HepG2 (cell line): Measurements from ENCODE around the gene ZNF277. TPM values are rescaled to one million over a fixed set of nuclear protein-coding genes. Genes with fewer than 3 reads are reported as not detected.

Experiments used
- ATAC-seq: fragments of 200-7000 bp; cut with Tn5 transposase; 3 replicates; pipeline ENCODE4 v1.9.1; 2020; ENCODE audit warnings: mild to moderate bottlenecking, moderate library complexity
- BruUV-seq: library from RNA; stranded (reverse); fragments of 400-500 nt; replicated peaks from 2 replicates; lab custom pipeline; 2021; lab: Mats Ljungman, UMichigan
- CTCF ChIA-PET: fragments of 300-600 bp; formaldehyde crosslinking; extraction: SDS; loops from one replicate; lab custom pipeline; 2021; ENCODE audit warnings: low total read pairs, inconsistent platforms, low intra/inter-chr PET ratio; lab: Yijun Ruan, JAX
- POLR2A ChIA-PET: fragments of 350-600 bp; sonication (Branson Sonifier 250); formaldehyde crosslinking; loops from one replicate; lab custom pipeline; 2020; ENCODE audit warnings: antibody characterized with exemption, inconsistent platforms; lab: Yijun Ruan, JAX
- DNase-seq: peaks from one replicate; pipeline ENCODE4 v3.0.0-alpha.2; 2015; ENCODE audit warnings: low spot score
- FAIRE-seq: peaks from 3 replicates; lab custom pipeline; 2011; peaks lifted over from hg19 to GRCh38; lab: Jason Lieb, UNC
- H2AFZ ChIP-seq: one replicate; pipeline ENCODE4 v1.6.1; 2011; ENCODE audit warnings: low read length, inconsistent platforms
- H3K27ac ChIP-seq: fragments of 300-600 bp; 3 replicates; pipeline ENCODE4 v1.8.0; 2011; ENCODE audit warnings: mixed run types, mild to moderate bottlenecking, mixed read lengths, low read length, inconsistent platforms; ENCODE audit not compliant: insufficient read depth; ENCODE audit errors: extremely low read length
- H3K27me3 ChIP-seq, 2 experiments: fragments of 200-600 bp in 1 of 2; 2 replicates in 1 of 2; 3 replicates in 1 of 2; pipeline versions ENCODE4 v1.6.0 to v1.8.0; 2011; ENCODE audit warnings: low read length in 2 of 2, mild to moderate bottlenecking in 2 of 2, moderate library complexity in 2 of 2, inconsistent platforms in 1 of 2; ENCODE audit not compliant: insufficient read depth in 2 of 2, control insufficient read depth in 1 of 2
- H3K36me3 ChIP-seq, 2 experiments: fragments of 200-600 bp in 1 of 2; replicated peaks in 1 of 2; 2 replicates in 1 of 2; 3 replicates in 1 of 2; pipeline versions ENCODE4 v1.5.1 to v1.8.0; 2011; ENCODE audit warnings: low read length in 2 of 2, inconsistent platforms in 1 of 2; ENCODE audit not compliant: insufficient read depth in 2 of 2, control insufficient read depth in 1 of 2
- H3K4me1 ChIP-seq: 2 replicates; pipeline ENCODE4 v1.5.1; 2012; ENCODE audit warnings: low read length, inconsistent platforms; ENCODE audit not compliant: insufficient read depth
- H3K4me2 ChIP-seq: 2 replicates; pipeline ENCODE4 v1.6.0; 2011; ENCODE audit warnings: low read depth, low read length, inconsistent platforms
- H3K4me3 ChIP-seq, 3 experiments: fragments of 200-600 bp in 1 of 3; sonication (generic), shearing (Covaris generic) in 1 of 3; replicated peaks in 1 of 3; 2 replicates each; pipeline ENCODE4 v1.5.1; 2011 to 2016; ENCODE audit warnings: low read length in 3 of 3, inconsistent platforms in 2 of 3, low read depth in 2 of 3, mild to moderate bottlenecking in 2 of 3, control low read depth in 1 of 3, mixed read lengths in 1 of 3; ENCODE audit not compliant: insufficient read depth in 1 of 3
- H3K79me2 ChIP-seq: one replicate; pipeline ENCODE4 v1.6.1; 2011; ENCODE audit warnings: low read length, inconsistent platforms; ENCODE audit not compliant: insufficient read depth
- H3K9ac ChIP-seq: 2 replicates; pipeline ENCODE4 v1.6.0; 2011; ENCODE audit warnings: mild to moderate bottlenecking, low read depth, low read length, inconsistent platforms; ENCODE audit not compliant: insufficient read depth
- H3K9me3 ChIP-seq: 2 replicates; pipeline ENCODE4 v1.5.1; 2012; ENCODE audit warnings: mild to moderate bottlenecking, low read length
- H4K20me1 ChIP-seq: 2 replicates; pipeline ENCODE4 v1.6.0; 2011; ENCODE audit warnings: inconsistent platforms, mild to moderate bottlenecking, low read length, moderate library complexity; ENCODE audit not compliant: insufficient read depth
- ARHGAP35 ChIP-seq: sonication (generic); formaldehyde crosslinking; IDR thresholded peaks from 2 replicates; pipeline ENCODE4 v1.9.0; 2022; ENCODE audit warnings: mild to moderate bottlenecking, inconsistent platforms, moderate library complexity, missing genetic modification reagents, borderline replicate concordance
- ATM ChIP-seq: fragments of 450-650 bp; IDR thresholded peaks from 2 replicates; pipeline ENCODE4 v1.7.1; 2017; ENCODE audit warnings: mild to moderate bottlenecking, borderline replicate concordance
- EP300 ChIP-seq, 3 experiments: sonication (generic) in 1 of 3; formaldehyde crosslinking in 1 of 3; IDR thresholded peaks; 2 replicates each; pipeline versions ENCODE4 v1.5.1 to v1.6.1; 2011 to 2020; ENCODE audit warnings: low read depth in 2 of 3, low read length in 2 of 3, borderline replicate concordance in 1 of 3, improper control_type of control experiment in 1 of 3, mild to moderate bottlenecking in 1 of 3, missing genetic modification reagents in 1 of 3, moderate library complexity in 1 of 3
- MYNN ChIP-seq: sonication (generic); formaldehyde crosslinking; IDR thresholded peaks from 2 replicates; pipeline ENCODE4 v1.4.0; 2020; ENCODE audit warnings: mild to moderate bottlenecking, low read depth, missing genetic modification reagents
- RFXAP ChIP-seq: sonication (generic); formaldehyde crosslinking; IDR thresholded peaks from 2 replicates; pipeline ENCODE4 v1.4.0; 2020; ENCODE audit warnings: missing genetic modification reagents, borderline replicate concordance
- SETDB1 ChIP-seq: sonication (generic); formaldehyde crosslinking; IDR thresholded peaks from 2 replicates; pipeline ENCODE4 v1.5.1; 2020; ENCODE audit warnings: missing genetic modification reagents, mild to moderate bottlenecking, borderline replicate concordance
- SP4 ChIP-seq: sonication (generic); formaldehyde crosslinking; IDR thresholded peaks from 2 replicates; pipeline ENCODE4 v1.8.1; 2023; ENCODE audit warnings: mild to moderate bottlenecking, missing genetic modification reagents
- ZFY ChIP-seq: sonication (generic); formaldehyde crosslinking; IDR thresholded peaks from 2 replicates; pipeline ENCODE4 v1.4.0; 2020; ENCODE audit warnings: missing genetic modification reagents
- ZNF839 ChIP-seq: sonication (generic); formaldehyde crosslinking; IDR thresholded peaks from 2 replicates; pipeline ENCODE4 v1.4.0; 2020; ENCODE audit warnings: missing genetic modification reagents, mild to moderate bottlenecking, borderline replicate concordance
- WGBS: methylation state at CpG from one replicate; pipeline ENCODE4 v1.1.6; 2017; ENCODE audit warnings: low lambda C conversion rate; 5-methylcytosine and 5-hydroxymethylcytosine counted together
- in situ Hi-C: cut with HindIII; loops from 2 replicates; pipeline ENCODE4 v1.10.0; 2017; ENCODE audit warnings: low pct_unique_long_range_greater_than_20kb; ENCODE audit not compliant: extremely low pct_ligation_motif_present
- intact Hi-C: fragments of 100-400 bp; cut with micrococcal nuclease; formaldehyde crosslinking; loops from one replicate; pipeline ENCODE4 v1.10.0; 2022; ENCODE audit not compliant: unreplicated experiment
- polyA plus RNA-seq, 8 experiments: library from polyadenylated mRNA; depleted of rRNA in 3 of 8; stranded (reverse) in 7 of 8; unstranded in 1 of 8; fragments of >200 nt; fragmentation: Illumina TruSeq in 4 of 8; extraction: Trizol in 4 of 8; gene quantifications; 2 replicates each; pipeline versions ENCODE4 v1.2.1 to v1.2.3, GENCODE V29; 2011 to 2016; ENCODE audit warnings: low read depth in 4 of 8, missing spikeins in 1 of 8, mixed read lengths in 1 of 8; ENCODE audit not compliant: insufficient read depth in 1 of 8
- total RNA-seq, 5 experiments: library from RNA; depleted of rRNA; stranded (reverse); fragments of >200 nt; fragmentation: Illumina TruSeq; extraction: Trizol; gene quantifications; 2 replicates each; pipeline ENCODE4 v1.2.3, GENCODE V29; 2016; ENCODE audit warnings: low read depth in 1 of 5
- TF ChIP-seq, protein P1 (sequence below): IDR thresholded peaks from 2 replicates; pipeline ENCODE4 v1.6.1; 2016
- TF ChIP-seq, protein P2 (sequence below): sonication (generic); formaldehyde crosslinking; IDR thresholded peaks from 2 replicates; pipeline ENCODE4 v1.4.0; 2020; ENCODE audit warnings: mild to moderate bottlenecking, missing genetic modification reagents, borderline replicate concordance
- TF ChIP-seq, protein P3 (sequence below): sonication (generic); formaldehyde crosslinking; IDR thresholded peaks from 2 replicates; pipeline ENCODE4 v1.8.0; 2022; ENCODE audit warnings: missing genetic modification reagents, mild to moderate bottlenecking, moderate library complexity, borderline replicate concordance
- TF ChIP-seq, protein P4 (sequence below): sonication (generic); formaldehyde crosslinking; IDR thresholded peaks from 2 replicates; pipeline ENCODE4 v1.5.0; 2020; ENCODE audit warnings: missing genetic modification reagents
- TF ChIP-seq, protein P5 (sequence below): sonication (generic); formaldehyde crosslinking; IDR thresholded peaks from 2 replicates; pipeline ENCODE4 v1.8.1; 2023; ENCODE audit warnings: mild to moderate bottlenecking, missing genetic modification reagents
- TF ChIP-seq, protein P6 (sequence below): sonication (generic); formaldehyde crosslinking; IDR thresholded peaks from 2 replicates; pipeline ENCODE4 v1.5.1; 2020; ENCODE audit warnings: mild to moderate bottlenecking, missing genetic modification reagents

ZNF277 gene
- total and polyA plus RNA-seq, 2 of the 13 experiments (the other 11 are each of a cell fraction or from before 2014, with no cell fraction given) = 29.1 to 30.1 TPM

DNA sequence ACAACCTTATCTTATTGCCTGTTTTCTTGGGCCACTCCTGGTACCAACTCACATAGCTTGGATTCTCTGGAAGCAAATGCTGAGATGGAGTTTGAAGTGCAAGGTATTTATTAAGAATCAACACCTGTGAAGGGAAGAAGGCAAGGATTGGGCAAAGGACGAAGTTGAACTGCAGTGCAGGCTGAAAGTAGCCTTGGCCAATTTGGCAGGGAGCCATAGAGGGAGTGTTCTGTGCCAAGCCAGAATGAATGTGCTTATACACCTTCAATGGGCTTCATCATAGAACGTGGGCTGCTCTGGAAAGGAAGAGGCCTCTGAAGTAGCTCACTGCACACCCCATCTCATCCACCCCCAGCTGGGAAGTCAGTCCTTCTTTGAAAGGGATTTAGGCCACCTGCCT, 163.9 kb downstream of the ZNF277 start:
- FAIRE-seq (no peak), ATAC-seq (no peak), DNase-seq (no peak)
- Histone ChIP-seq H3K4me1 (no peaks in the 10 kb centered on the region), H2AFZ (no peak overlapping the region), H3K27ac (no peak overlapping the region), H3K9ac (no peak overlapping the region), H3K9me3 (no peaks in the 10 kb centered on the region), H3K79me2 (no peaks in the 10 kb centered on the region), H3K4me2 (no peak overlapping the region), H4K20me1 (no peaks in the 10 kb centered on the region), H3K36me3 (no peaks in the 10 kb centered on the region), H3K4me3 (no peak overlapping the region), H3K27me3 (no peaks in the 10 kb centered on the region)
- in situ Hi-C loops (no loop called here), intact Hi-C loops (no loop called here)
- ChIA-PET CTCF (no interaction called here), POLR2A (no interaction called here)
- no TSS peak for BruUV-seq
- 0% methylated on average over 2 of the region's 2 CpGs for WGBS
- TF ChIP-seq, protein P1, sequence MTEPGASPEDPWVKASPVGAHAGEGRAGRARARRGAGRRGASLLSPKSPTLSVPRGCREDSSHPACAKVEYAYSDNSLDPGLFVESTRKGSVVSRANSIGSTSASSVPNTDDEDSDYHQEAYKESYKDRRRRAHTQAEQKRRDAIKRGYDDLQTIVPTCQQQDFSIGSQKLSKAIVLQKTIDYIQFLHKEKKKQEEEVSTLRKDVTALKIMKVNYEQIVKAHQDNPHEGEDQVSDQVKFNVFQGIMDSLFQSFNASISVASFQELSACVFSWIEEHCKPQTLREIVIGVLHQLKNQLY (CRISPR knock-in tag) = no peak
- TF ChIP-seq RFXAP (no peak), SP4 (CRISPR knock-in tag) (no peak), SETDB1 (CRISPR knock-in tag) (no peak), MYNN (CRISPR knock-in tag) (no peak), ZFY (CRISPR knock-in tag) (no peak), ATM (no peak), ARHGAP35 (CRISPR knock-in tag) (no peak), ZNF839 (CRISPR knock-in tag) (no peak), EP300 (IDR thresholded peaks at IDR 0.05; ENCODE audit: low read depth in 2 of 2, low read length in 2 of 2) (no peak), EP300 (CRISPR knock-in tag; IDR thresholded peaks at IDR 0.05; ENCODE audit: borderline replicate concordance) (no peak)
- TF ChIP-seq, protein P2, sequence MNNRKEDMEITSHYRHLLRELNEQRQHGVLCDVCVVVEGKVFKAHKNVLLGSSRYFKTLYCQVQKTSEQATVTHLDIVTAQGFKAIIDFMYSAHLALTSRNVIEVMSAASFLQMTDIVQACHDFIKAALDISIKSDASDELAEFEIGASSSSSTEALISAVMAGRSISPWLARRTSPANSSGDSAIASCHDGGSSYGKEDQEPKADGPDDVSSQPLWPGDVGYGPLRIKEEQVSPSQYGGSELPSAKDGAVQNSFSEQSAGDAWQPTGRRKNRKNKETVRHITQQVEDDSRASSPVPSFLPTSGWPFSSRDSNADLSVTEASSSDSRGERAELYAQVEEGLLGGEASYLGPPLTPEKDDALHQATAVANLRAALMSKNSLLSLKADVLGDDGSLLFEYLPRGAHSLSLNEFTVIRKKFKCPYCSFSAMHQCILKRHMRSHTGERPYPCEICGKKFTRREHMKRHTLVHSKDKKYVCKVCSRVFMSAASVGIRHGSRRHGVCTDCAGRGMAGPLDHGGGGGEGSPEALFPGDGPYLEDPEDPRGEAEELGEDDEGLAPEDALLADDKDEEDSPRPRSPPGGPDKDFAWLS (CRISPR knock-in tag) = no peak
- TF ChIP-seq, protein P3, sequence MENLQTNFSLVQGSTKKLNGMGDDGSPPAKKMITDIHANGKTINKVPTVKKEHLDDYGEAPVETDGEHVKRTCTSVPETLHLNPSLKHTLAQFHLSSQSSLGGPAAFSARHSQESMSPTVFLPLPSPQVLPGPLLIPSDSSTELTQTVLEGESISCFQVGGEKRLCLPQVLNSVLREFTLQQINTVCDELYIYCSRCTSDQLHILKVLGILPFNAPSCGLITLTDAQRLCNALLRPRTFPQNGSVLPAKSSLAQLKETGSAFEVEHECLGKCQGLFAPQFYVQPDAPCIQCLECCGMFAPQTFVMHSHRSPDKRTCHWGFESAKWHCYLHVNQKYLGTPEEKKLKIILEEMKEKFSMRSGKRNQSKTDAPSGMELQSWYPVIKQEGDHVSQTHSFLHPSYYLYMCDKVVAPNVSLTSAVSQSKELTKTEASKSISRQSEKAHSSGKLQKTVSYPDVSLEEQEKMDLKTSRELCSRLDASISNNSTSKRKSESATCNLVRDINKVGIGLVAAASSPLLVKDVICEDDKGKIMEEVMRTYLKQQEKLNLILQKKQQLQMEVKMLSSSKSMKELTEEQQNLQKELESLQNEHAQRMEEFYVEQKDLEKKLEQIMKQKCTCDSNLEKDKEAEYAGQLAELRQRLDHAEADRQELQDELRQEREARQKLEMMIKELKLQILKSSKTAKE = no peak
- TF ChIP-seq, protein P4, sequence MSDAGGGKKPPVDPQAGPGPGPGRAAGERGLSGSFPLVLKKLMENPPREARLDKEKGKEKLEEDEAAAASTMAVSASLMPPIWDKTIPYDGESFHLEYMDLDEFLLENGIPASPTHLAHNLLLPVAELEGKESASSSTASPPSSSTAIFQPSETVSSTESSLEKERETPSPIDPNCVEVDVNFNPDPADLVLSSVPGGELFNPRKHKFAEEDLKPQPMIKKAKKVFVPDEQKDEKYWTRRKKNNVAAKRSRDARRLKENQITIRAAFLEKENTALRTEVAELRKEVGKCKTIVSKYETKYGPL (CRISPR knock-in tag) = no peak
- TF ChIP-seq, protein P5, sequence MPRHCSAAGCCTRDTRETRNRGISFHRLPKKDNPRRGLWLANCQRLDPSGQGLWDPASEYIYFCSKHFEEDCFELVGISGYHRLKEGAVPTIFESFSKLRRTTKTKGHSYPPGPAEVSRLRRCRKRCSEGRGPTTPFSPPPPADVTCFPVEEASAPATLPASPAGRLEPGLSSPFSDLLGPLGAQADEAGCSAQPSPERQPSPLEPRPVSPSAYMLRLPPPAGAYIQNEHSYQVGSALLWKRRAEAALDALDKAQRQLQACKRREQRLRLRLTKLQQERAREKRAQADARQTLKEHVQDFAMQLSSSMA (CRISPR knock-in tag) = no peak
- TF ChIP-seq, protein P6, sequence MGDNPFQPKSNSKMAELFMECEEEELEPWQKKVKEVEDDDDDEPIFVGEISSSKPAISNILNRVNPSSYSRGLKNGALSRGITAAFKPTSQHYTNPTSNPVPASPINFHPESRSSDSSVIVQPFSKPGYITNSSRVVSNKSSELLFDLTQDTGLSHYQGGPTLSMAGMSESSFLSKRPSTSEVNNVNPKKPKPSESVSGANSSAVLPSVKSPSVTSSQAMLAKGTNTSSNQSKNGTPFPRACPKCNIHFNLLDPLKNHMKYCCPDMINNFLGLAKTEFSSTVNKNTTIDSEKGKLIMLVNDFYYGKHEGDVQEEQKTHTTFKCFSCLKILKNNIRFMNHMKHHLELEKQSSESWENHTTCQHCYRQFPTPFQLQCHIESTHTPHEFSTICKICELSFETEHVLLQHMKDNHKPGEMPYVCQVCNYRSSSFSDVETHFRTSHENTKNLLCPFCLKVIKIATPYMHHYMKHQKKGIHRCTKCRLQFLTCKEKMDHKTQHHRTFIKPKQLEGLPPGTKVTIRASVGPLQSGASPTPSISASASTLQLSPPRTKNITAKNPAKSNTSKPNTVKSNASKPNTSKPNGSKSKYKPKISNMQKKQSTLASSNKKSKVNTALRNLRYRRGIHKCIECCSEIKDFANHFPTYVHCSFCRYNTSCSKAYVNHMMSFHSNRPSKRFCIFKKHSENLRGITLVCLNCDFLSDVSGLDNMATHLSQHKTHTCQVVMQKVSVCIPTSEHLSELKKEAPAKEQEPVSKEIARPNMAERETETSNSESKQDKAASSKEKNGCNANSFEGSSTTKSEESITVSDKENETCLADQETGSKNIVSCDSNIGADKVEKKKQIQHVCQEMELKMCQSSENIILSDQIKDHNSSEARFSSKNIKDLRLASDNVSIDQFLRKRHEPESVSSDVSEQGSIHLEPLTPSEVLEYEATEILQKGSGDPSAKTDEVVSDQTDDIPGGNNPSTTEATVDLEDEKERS (CRISPR knock-in tag) = no peak
